H4 (cell line): Measurements from ENCODE around the gene PDGFA. TPM values are rescaled to one million over a fixed set of nuclear protein-coding genes. Genes with fewer than 3 reads are reported as not detected.

Source experiments
- total RNA-seq: library from RNA; depleted of rRNA; stranded (reverse); fragments of >200 nt; shearing (Covaris generic); gene quantifications from 2 replicates; pipeline ENCODE4 v1.2.3, GENCODE V29; 2014; rRNA removed

PDGFA gene
- total RNA-seq, 1 experiment from 2014 or later: 37.3 TPM

Other genes starting within 250 kb of the PDGFA start
- gene FOXL3, start 229.7 kb downstream of the PDGFA start, total RNA-seq: not detected in 2 replicates
- 51.0 and 51.2 TPM in 2 replicates for gene DNAAF5, start 206.9 kb upstream of the PDGFA start, total RNA-seq
- 40.5 and 46.7 TPM in 2 replicates for gene PRKAR1B, start 207.4 kb upstream of the PDGFA start, total RNA-seq